HG03060 (cell line): ENCODE data around the gene LFNG.
"Not testable (repeated sequence)": the region's sequence is repeated elsewhere in the genome, so short reads cannot be mapped to it uniquely, and the experiment has no call there.

ENCODE experiments used
- ATAC-seq: cut with Tn5 transposase; IDR thresholded peaks from one replicate; pipeline ENCODE4 v1.9.1; 2021; ENCODE audit warnings: low read depth, moderate number of reproducible peaks; ENCODE audit not compliant: unreplicated experiment

LFNG gene

DNA sequence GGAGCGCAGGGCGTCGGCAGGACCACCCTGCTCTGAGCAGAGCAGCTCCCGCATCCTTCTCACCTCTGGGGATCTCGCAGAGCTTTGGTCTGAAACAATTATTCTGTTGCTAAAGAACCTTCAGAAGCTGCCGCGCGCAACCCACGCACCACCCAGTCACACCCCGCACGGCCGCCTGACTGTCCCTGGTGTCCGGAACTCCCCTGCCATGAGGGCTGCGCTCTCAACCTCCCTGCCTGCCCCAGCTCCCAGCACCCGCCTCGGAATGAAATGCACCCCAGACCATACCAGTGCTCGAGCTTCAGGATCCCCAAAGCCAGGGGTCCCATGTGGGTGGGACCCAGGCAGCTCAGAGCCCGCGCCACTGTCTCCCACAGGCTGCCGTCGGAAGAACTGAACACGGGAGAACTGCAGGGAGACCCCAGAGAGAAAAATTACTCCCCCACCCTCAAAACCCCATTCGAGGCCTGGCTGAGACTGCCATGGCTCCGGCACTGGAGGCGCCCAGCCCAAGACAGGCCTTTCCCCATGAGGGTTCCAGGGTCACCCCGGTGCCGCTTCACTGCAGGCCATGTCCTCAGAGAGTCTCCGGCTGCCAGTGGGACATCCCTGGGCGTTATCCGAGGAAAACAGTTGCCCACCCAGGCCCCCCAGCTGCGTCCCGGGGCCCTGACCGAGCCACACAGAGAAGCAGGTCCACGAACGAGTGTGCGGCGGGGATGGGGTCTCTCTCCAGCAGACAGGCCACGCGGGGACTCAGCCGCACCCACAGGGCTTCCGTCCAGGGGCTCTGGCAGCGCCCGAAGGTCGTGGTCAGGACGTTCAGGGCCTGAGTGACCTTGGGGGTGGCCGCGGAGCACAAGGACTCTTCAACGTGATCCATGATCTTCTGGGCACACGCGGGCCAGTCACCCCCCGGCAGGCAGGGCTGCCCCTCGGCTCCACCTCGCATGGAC lies 23.6 kb downstream of the LFNG start:
- no peak for ATAC-seq

- ATAC-seq: no peak
Observed at GRCh38 chr7:2544541-2545188, 25.1 kb downstream of the LFNG start.

DNA sequence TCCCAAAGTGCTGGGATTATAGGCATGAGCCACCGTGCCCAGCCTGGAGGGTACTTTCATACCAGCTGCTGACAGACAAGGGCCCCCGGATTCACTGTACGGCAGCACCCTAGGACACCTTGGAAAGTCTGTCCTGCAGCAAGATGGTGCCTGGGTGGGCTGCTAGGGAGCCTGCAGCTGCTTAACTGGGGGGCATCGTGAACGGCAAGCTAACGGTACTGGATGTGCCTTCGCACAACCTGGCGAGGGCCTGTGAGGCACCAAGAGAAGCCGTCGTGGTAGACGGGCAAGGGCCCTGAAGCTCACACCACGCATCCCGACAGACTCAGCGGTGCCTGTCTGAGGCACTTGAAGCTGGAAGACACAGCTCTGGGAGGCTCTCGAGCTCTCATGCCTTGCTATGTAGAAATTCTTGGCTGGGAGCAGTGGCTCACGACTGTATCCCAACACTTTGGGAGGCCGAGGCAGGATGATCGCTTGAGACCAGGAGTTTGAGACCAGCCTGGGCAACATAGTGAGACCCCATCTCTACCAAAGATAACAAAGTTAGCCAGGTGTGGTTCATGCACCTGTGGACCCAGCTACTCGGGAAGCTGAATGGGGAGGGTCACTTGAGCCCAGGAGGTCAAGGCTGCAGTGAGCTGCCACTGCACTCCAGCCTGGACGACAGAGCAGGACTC lies 26.3 kb downstream of the LFNG start:
- no peak for ATAC-seq

DNA sequence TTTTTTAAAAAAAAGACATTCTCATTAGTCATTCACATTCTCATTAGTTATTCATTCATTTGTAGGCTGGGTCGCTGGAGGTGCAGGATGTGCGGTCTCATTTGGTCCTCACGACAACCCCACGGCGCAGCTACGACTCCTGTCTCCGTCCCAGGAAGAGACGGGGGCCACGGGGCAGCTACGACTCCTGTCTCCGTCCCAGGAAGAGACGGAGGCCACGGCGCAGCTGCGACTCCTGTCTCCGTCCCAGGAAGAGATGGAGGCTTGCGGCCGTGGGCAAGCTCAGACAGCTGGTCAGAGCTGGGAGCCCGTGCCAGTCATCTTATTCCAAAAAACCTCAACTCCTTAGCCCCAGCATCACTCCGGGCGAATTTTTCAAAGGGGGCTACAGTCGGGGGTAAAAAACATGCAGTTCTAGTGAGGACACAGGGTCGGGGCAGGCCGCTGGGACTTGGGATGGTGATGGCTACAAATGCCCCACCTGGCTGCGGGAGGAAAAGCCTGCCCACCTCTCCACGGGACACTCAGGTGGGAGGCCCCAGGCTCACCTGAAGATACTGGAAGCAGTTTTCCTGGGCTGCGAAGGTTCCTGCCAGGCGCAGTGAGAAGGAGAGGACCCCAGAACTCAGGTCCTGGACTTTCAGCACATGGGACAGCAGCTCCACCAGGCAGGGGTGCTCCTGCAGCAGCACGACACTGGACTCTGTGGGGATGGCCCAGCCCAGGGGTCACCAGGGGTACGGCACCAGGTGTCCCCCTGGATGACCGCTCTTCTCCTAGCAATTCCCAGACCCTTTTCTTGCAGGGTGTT lies 27.4 kb downstream of the LFNG start:
- no peak for ATAC-seq

- ATAC-seq: no peak
Observed at GRCh38 chr7:2551418-2551817, 31.8 kb downstream of the LFNG start.

GRCh38 chr7:2553108-2553507 lies 33.5 kb downstream of the LFNG start:
- no peak for ATAC-seq

- ATAC-seq: no peak
Observed at GRCh38 chr7:2553831-2554581, 34.4 kb downstream of the LFNG start.

DNA sequence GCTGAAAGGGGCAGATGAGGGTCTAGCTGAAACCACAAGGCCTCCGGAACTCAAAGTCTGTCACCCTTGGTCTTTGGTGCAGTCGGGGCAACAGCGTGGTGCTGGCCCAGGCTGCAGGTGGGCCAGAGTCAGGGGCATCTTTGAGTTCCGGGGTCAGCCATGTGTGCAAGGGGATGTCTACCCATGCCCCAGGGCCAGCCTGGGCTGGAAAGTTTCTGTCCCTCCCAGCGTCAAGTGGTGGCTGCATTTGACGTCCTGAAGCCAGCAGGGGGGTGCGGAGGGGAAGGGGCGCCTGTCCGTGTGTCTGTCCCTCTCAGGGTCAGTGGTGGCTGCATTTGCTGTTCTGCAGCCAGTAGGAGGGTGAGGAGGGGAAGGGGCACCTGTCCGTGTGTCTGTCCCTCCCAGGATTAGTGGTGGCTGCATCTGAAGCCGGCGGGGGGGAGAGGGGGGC lies 35.1 kb downstream of the LFNG start:
- ATAC-seq: no peak

GRCh38 chr7:2555121-2556052 lies 35.8 kb downstream of the LFNG start, which contains the start of gene BRAT1:
BRAT1 (minus strand) TSS chr7:2555524; CDS start chr7:2554431, 1,093 bp downstream.
- no peak for ATAC-seq

DNA sequence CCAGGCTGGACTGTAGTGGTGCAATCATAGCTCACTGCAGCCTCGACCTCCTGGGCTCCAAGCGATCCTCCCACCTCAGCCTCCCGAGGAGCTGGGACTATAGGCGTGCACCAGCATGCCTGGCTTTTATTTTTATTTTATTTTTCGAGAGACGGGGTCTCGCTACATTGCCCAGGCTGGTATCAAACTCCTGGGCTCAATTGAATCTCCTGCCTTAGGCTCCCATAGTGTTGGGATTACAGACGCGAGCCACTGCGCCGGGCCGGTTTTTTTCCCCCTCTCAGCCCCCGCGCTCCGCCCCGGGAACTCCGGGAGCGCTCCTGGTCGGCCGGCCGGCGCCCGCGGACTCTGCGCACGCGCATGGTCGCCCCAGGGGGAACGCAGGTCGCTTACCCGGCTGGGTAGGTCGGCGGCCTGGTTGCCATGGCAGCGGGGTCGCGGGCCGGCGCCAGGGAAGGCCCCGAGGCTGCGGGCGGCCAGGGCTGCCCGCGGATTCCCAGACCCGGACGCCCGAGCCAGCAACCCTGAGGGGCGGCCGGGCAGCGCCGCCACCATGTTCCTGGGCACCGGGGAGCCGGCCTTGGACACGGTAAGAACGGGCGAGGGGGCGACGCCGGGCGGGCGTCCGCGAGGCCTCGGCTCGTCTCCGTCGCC lies 39.2 kb downstream of the LFNG start, which contains the start of gene IQCE:
Gene IQCE, plus strand, starts transcription at position 351 of the 654 bp plus-strand sequence. Its CDS starts 203 bp downstream, at position 554.
- ATAC-seq: peak; percentile 29

- ATAC-seq: no peak
Observed at GRCh38 chr7:2559283-2559950, 39.8 kb downstream of the LFNG start.

- not testable (repeated sequence) for ATAC-seq
Observed at GRCh38 chr7:2563955-2564354, 44.4 kb downstream of the LFNG start.

DNA sequence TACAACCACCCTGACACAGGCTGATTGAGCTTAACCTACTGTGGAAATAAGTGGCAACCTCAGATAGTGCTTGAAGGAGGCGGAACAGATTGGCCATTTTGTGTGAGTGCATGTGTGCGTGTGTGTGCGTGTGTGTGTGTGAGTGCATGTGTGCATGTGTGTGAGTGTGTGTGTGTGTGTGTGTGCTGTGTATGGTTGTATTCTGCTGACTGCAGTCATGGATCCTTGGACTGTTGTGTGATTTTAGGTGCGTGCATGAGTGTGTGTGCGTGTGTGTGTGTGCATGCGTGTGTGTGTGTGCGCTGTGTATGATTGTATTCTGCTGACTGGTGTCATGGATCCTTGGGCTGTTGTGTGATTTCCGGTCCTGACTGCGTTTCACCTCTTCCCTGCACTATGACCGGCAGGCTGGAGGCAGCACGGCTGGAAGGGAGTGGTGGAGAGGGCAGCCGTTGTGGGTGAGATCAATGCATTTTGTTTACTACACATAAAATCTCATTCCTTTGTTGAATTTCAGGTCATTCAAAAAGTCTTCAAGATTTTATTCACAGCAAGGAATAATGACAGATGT lies 45.5 kb downstream of the LFNG start:
- ATAC-seq: no peak

GRCh38 chr7:2566348-2566889 lies 46.8 kb downstream of the LFNG start:
- ATAC-seq: peak; percentile 14

- peak; percentile 75 for ATAC-seq
Observed at GRCh38 chr7:2566890-2567678, 47.5 kb downstream of the LFNG start.
